GM23248 (cell line): ENCODE data around the gene SLC38A8. TPM values are rescaled to one million over a fixed set of nuclear protein-coding genes. Genes with fewer than 3 reads are reported as not detected.

Experiments used
- DNase-seq: peaks from one replicate; pipeline ENCODE4 v3.0.0-alpha.2; 2015
- H2AFZ ChIP-seq: fragments of 200-600 bp; sonication (generic); 2 replicates; pipeline ENCODE4 v1.6.1; 2016; ENCODE audit warnings: antibody characterized with exemption
- H3F3A ChIP-seq: fragments of 200-600 bp; sonication (generic); 2 replicates; pipeline ENCODE4 v1.6.1; 2016; ENCODE audit warnings: mild to moderate bottlenecking, antibody characterized with exemption, mixed run types; ENCODE audit not compliant: insufficient read depth
- H3K27ac ChIP-seq: fragments of 200-600 bp; sonication (generic); 2 replicates; pipeline ENCODE4 v1.5.1; 2016; ENCODE audit warnings: mild to moderate bottlenecking
- H3K27me3 ChIP-seq: fragments of 200-600 bp; sonication (generic); replicated peaks from 2 replicates; pipeline ENCODE4 v1.6.1; 2016; ENCODE audit warnings: mild to moderate bottlenecking; ENCODE audit not compliant: insufficient read depth
- H3K36me3 ChIP-seq: fragments of 200-600 bp; sonication (generic); 2 replicates; pipeline ENCODE4 v1.6.1; 2016; ENCODE audit warnings: low read depth, mild to moderate bottlenecking
- H3K4me1 ChIP-seq: fragments of 200-600 bp; sonication (generic); 2 replicates; pipeline ENCODE4 v1.6.1; 2016; ENCODE audit warnings: mild to moderate bottlenecking; ENCODE audit not compliant: insufficient read depth
- H3K4me2 ChIP-seq: fragments of 200-600 bp; sonication (generic); one replicate; pipeline ENCODE4 v1.6.1; 2016; ENCODE audit warnings: mild to moderate bottlenecking; ENCODE audit not compliant: unreplicated experiment
- H3K4me3 ChIP-seq: fragments of 200-600 bp; sonication (generic); 2 replicates; pipeline ENCODE4 v1.5.1; 2016; ENCODE audit warnings: mild to moderate bottlenecking
- H3K79me2 ChIP-seq: fragments of 200-600 bp; sonication (generic); 2 replicates; pipeline ENCODE4 v1.6.1; 2016; ENCODE audit warnings: mild to moderate bottlenecking; ENCODE audit not compliant: insufficient read depth
- H3K9ac ChIP-seq: fragments of 200-600 bp; sonication (generic); 2 replicates; pipeline ENCODE4 v1.6.1; 2016; ENCODE audit warnings: mild to moderate bottlenecking
- H3K9me2 ChIP-seq: fragments of 200-600 bp; sonication (generic); 2 replicates; pipeline ENCODE4 v1.6.1; 2016; ENCODE audit warnings: mixed run types, mild to moderate bottlenecking, moderate library complexity; ENCODE audit not compliant: insufficient read depth
- H3K9me3 ChIP-seq: fragments of 200-600 bp; sonication (generic); one replicate; pipeline ENCODE4 v1.6.1; 2017; ENCODE audit warnings: low read depth
- H4K20me1 ChIP-seq: fragments of 200-600 bp; sonication (generic); 2 replicates; pipeline ENCODE4 v1.6.0; 2016; ENCODE audit not compliant: insufficient read depth
- EZH2 ChIP-seq: fragments of 200-600 bp; sonication (generic); IDR thresholded peaks from 2 replicates; pipeline ENCODE4 v1.6.1; 2018; ENCODE audit warnings: antibody characterized with exemption, mild to moderate bottlenecking; ENCODE audit not compliant: insufficient read depth, poor library complexity, severe bottlenecking
- EZH2phosphoT487 ChIP-seq: fragments of 200-600 bp; sonication (generic); IDR thresholded peaks from 2 replicates; pipeline ENCODE4 v1.6.1; 2018; ENCODE audit warnings: antibody characterized with exemption, moderate library complexity, mild to moderate bottlenecking, low read depth; ENCODE audit not compliant: insufficient read depth
- WGBS, 2 experiments: methylation state at CpG; one replicate each; pipeline ENCODE4 v1.1.6; 2015 to 2017; ENCODE audit warnings: low lambda C conversion rate in 2 of 2, low coverage in 1 of 2; ENCODE audit errors: missing lambda C conversion rate in 2 of 2; 5-methylcytosine and 5-hydroxymethylcytosine counted together
- in situ Hi-C: fragments of 300-500 bp; cut with MboI; formaldehyde crosslinking; loops from 2 replicates; pipeline ENCODE4 v1.15.0; 2020
- polyA plus RNA-seq: library from polyadenylated mRNA; unstranded; fragments of >200 nt; fragmentation: Nextera tagmentation; extraction: Ambion mirVana; gene quantifications from 2 replicates; pipeline ENCODE4 v1.2.1, GENCODE V29; 2016
- total RNA-seq: library from RNA; depleted of rRNA; stranded (reverse); fragments of >200 nt; shearing (Covaris generic); gene quantifications from 2 replicates; pipeline ENCODE4 v1.2.3, GENCODE V29; 2014

The SLC38A8 gene
- total and polyA plus RNA-seq, 2 experiments from 2014 or later: not detected

- H3K27me3 ChIP-seq: peaks cover 40% of the 10 kb centered on the region
- no peaks in the 10 kb centered on the region for H3K36me3 ChIP-seq
- H3K9me2 ChIP-seq: no peaks in the 10 kb centered on the region
- DNase-seq: peak; percentile 80
- WGBS, 2 experiments: 34 to 37% methylated on average over 41 to 42 of the region's 42 CpGs
- 0 out of 2 replicates have a peak overlapping the region, but pooled peaks have one; percentile 26 for H3K9ac ChIP-seq
- H3K4me3 ChIP-seq: peak overlapping the region; percentile 16; the same call in 1 of the 2 replicates
- H3K79me2 ChIP-seq: no peaks in the 10 kb centered on the region
- H3K4me2 ChIP-seq: peak overlapping the region; percentile 49
- no peak overlapping the region for H3K27ac ChIP-seq
- no peak for TF ChIP-seq EZH2phosphoT487
- TF ChIP-seq EZH2: peak; percentile 76
- no peaks in the 10 kb centered on the region for H3F3A ChIP-seq
- no peaks in the 10 kb centered on the region for H3K4me1 ChIP-seq
- no peak overlapping the region; the same call in 1 of the 2 replicates for H2AFZ ChIP-seq
- H3K9me3 ChIP-seq: no peaks in the 10 kb centered on the region
- in situ Hi-C loops: no loop called here
- no peaks in the 10 kb centered on the region for H4K20me1 ChIP-seq
Measured at GRCh38 chr16:84040823-84041820, 1.5 kb downstream of the SLC38A8 start.

GRCh38 chr16:84040226-84040822 lies 2.3 kb downstream of the SLC38A8 start:
- Histone ChIP-seq H3F3A (no peaks in the 10 kb centered on the region), H2AFZ (no peak overlapping the region; the same call in 1 of the 2 replicates), H3K4me3 (no peak overlapping the region), H3K4me1 (no peaks in the 10 kb centered on the region), H4K20me1 (no peaks in the 10 kb centered on the region), H3K9me3 (no peaks in the 10 kb centered on the region), H3K9me2 (no peaks in the 10 kb centered on the region), H3K36me3 (no peaks in the 10 kb centered on the region), H3K27ac (no peak overlapping the region), H3K4me2 (no peak overlapping the region), H3K27me3 (peaks cover 46% of the 10 kb centered on the region), H3K79me2 (no peaks in the 10 kb centered on the region), H3K9ac (no peak overlapping the region)
- 24 to 27% methylated on average over 14 of the region's 14 CpGs for WGBS, 2 experiments
- in situ Hi-C loops: no loop called here
- no peak for DNase-seq
- TF ChIP-seq EZH2phosphoT487 (no peak), EZH2 (no peak)

- no peaks in the 10 kb centered on the region for H3K9me3 ChIP-seq
- no peaks in the 10 kb centered on the region for H3K36me3 ChIP-seq
- H3K27me3 ChIP-seq: peaks cover 49% of the 10 kb centered on the region
- H3K4me1 ChIP-seq: no peaks in the 10 kb centered on the region
- no peak overlapping the region for H3K4me3 ChIP-seq
- in situ Hi-C loops: no loop called here
- no peak for TF ChIP-seq EZH2phosphoT487
- no peak for TF ChIP-seq EZH2
- no peaks in the 10 kb centered on the region for H3K9me2 ChIP-seq
- no peak for DNase-seq
- no peak overlapping the region for H2AFZ ChIP-seq
- H3K4me2 ChIP-seq: no peak overlapping the region
- no peaks in the 10 kb centered on the region for H4K20me1 ChIP-seq
- H3K9ac ChIP-seq: no peak overlapping the region
- H3K27ac ChIP-seq: no peak overlapping the region
- WGBS, 2 experiments: 81% methylated on average over 9 to 12 of the region's 12 CpGs
- H3K79me2 ChIP-seq: no peaks in the 10 kb centered on the region
- H3F3A ChIP-seq: no peaks in the 10 kb centered on the region
Measured at GRCh38 chr16:84039696-84040095, 2.9 kb downstream of the SLC38A8 start.

GRCh38 chr16:84038469-84038868 lies 4.1 kb downstream of the SLC38A8 start:
- WGBS, 2 experiments: 86 to 87% methylated on average over 12 of the region's 12 CpGs
- peaks cover 49% of the 10 kb centered on the region for H3K27me3 ChIP-seq
- no peak overlapping the region for H2AFZ ChIP-seq
- DNase-seq: no peak
- H3K27ac ChIP-seq: no peak overlapping the region
- H3K4me2 ChIP-seq: no peak overlapping the region
- H3K4me1 ChIP-seq: no peaks in the 10 kb centered on the region
- H3K36me3 ChIP-seq: no peaks in the 10 kb centered on the region
- no peaks in the 10 kb centered on the region for H3K9me2 ChIP-seq
- H4K20me1 ChIP-seq: no peaks in the 10 kb centered on the region
- H3F3A ChIP-seq: no peaks in the 10 kb centered on the region
- no peak overlapping the region for H3K9ac ChIP-seq
- H3K9me3 ChIP-seq: no peaks in the 10 kb centered on the region
- in situ Hi-C loops: no loop called here
- no peaks in the 10 kb centered on the region for H3K79me2 ChIP-seq
- no peak for TF ChIP-seq EZH2
- TF ChIP-seq EZH2phosphoT487: no peak
- no peak overlapping the region for H3K4me3 ChIP-seq
